NCI-H2081 treated with DMSO at 0.1 percent for 48 hours (cell line): ENCODE results near the gene TCAF1.

ENCODE experiments used
- DNase-seq: peaks from one replicate; lab custom pipeline; 2025; lab: John Stamatoyannopoulos, UW

The TCAF1 gene

GRCh38 chr7:143901668-143902331, at the start of gene TCAF1:
TSS of gene TCAF1 (minus strand) at chr7:143902176. CDS start at chr7:143876608, 25,568 bp downstream.
- peak; percentile 77 for DNase-seq

- no peak for DNase-seq
Observed at GRCh38 chr7:143948733-143949132, 46.8 kb upstream of the TCAF1 start.

GRCh38 chr7:143947111-143947510, 45.1 kb upstream of the TCAF1 start:
- no peak for DNase-seq

GRCh38 chr7:143945423-143945822, 43.4 kb upstream of the TCAF1 start:
- DNase-seq, result no peak

GRCh38 chr7:143938379-143939243, 36.6 kb upstream of the TCAF1 start:
- no peak for DNase-seq

- no peak for DNase-seq
Observed at GRCh38 chr7:143936087-143937009, 34.4 kb upstream of the TCAF1 start.

GRCh38 chr7:143934526-143935325, 32.8 kb upstream of the TCAF1 start, which contains the start of gene OR2F2:
TSS of gene OR2F2 (plus strand) at chr7:143935233. CDS start at chr7:143935233, 0 bp downstream.
- DNase-seq, result no peak

- no peak for DNase-seq
Observed at GRCh38 chr7:143931739-143932138, 29.8 kb upstream of the TCAF1 start.

- DNase-seq, result no peak
Observed at GRCh38 chr7:143929224-143929920, 27.4 kb upstream of the TCAF1 start.

- no peak for DNase-seq
Observed at GRCh38 chr7:143924851-143925250, 22.9 kb upstream of the TCAF1 start.

- DNase-seq, result no peak
Observed at GRCh38 chr7:143914938-143915652, 13.1 kb upstream of the TCAF1 start.

- DNase-seq, result no peak
Observed at GRCh38 chr7:143913945-143914615, 12.1 kb upstream of the TCAF1 start.

GRCh38 chr7:143910473-143911248, 8.7 kb upstream of the TCAF1 start:
- no peak for DNase-seq

- DNase-seq, result no peak
Observed at GRCh38 chr7:143909863-143910262, 7.9 kb upstream of the TCAF1 start.

GRCh38 chr7:143908120-143908519, 6.1 kb upstream of the TCAF1 start:
- no peak for DNase-seq

- no peak for DNase-seq
Observed at GRCh38 chr7:143906895-143907294, 4.9 kb upstream of the TCAF1 start.

GRCh38 chr7:143906151-143906550, 4.2 kb upstream of the TCAF1 start:
- no peak for DNase-seq

- no peak for DNase-seq
Observed at GRCh38 chr7:143905509-143905908, 3.5 kb upstream of the TCAF1 start.
